ENCODE measurements around the gene CES5A.
"Not testable (repeated sequence)": the region's sequence is repeated elsewhere in the genome, so short reads cannot be mapped to it uniquely, and the experiment has no call there.

CES5A gene

GRCh38 chr16:55875273-55875672, at the start of gene CES5A:
TSS of gene CES5A (minus strand) at chr16:55875373. CDS start at chr16:55875221, 152 bp downstream.
- Histone ChIP-seq H3K4me3 (no peak within 1 kb of the TSS), H3K27ac (peak within 1 kb of the TSS in 5 of 21 experiments; percentile 1 to 50 (median 2))

- no peak overlapping the region for H3K4me3 ChIP-seq
- H3K27ac ChIP-seq, result no peak overlapping the region
These were observed 47.5 kb upstream of the CES5A start for GRCh38 chr16:55922662-55923061.

- Histone ChIP-seq H3K27ac (no peak overlapping the region), H3K4me3 (no peak overlapping the region)
These were observed 42.4 kb upstream of the CES5A start for GRCh38 chr16:55917373-55918160.

- Histone ChIP-seq H3K4me3 (no peak overlapping the region), H3K27ac (peak overlapping the region in 3 of 21 experiments; percentile 28 to 61 (median 45))
These were observed 40.1 kb upstream of the CES5A start for GRCh38 chr16:55915096-55915827.

GRCh38 chr16:55914383-55914782, 39.2 kb upstream of the CES5A start:
- peak overlapping the region in 14 of 21 experiments; percentile 4 to 71 (median 44) for H3K27ac ChIP-seq
- no peak overlapping the region for H3K4me3 ChIP-seq

- Histone ChIP-seq H3K27ac (peak overlapping the region in 10 of 21 experiments; percentile 19 to 75 (median 48)), H3K4me3 (no peak overlapping the region)
These were observed 38.5 kb upstream of the CES5A start for GRCh38 chr16:55913716-55914115.

- peak overlapping the region in 13 of 21 experiments; percentile 1 to 77 (median 45) for H3K27ac ChIP-seq
- not testable (repeated sequence) for H3K4me3 ChIP-seq
These were observed 37.9 kb upstream of the CES5A start for GRCh38 chr16:55913121-55913520.

- Histone ChIP-seq H3K4me3 (no peak overlapping the region), H3K27ac (peak overlapping the region in 4 of 21 experiments; percentile 5 to 75 (median 52))
These were observed 36.8 kb upstream of the CES5A start for GRCh38 chr16:55912022-55912421.

- no peak overlapping the region for H3K27ac ChIP-seq
These were observed 36.4 kb upstream of the CES5A start for GRCh38 chr16:55911616-55912015.

GRCh38 chr16:55909876-55910275, 34.7 kb upstream of the CES5A start:
- H3K27ac ChIP-seq, result no peak overlapping the region

More at GRCh38 chr16:55911616-55912015, 36.4 kb upstream of the CES5A start:
- no peak overlapping the region for H3K4me3 ChIP-seq

GRCh38 chr16:55908641-55909040, 33.5 kb upstream of the CES5A start:
- Histone ChIP-seq H3K27ac (no peak overlapping the region), H3K4me3 (no peak overlapping the region)

More at GRCh38 chr16:55909876-55910275, 34.7 kb upstream of the CES5A start:
- H3K4me3 ChIP-seq, result no peak overlapping the region

GRCh38 chr16:55907661-55908060, 32.5 kb upstream of the CES5A start:
- H3K4me3 ChIP-seq, result no peak overlapping the region
- H3K27ac ChIP-seq, result no peak overlapping the region

- Histone ChIP-seq H3K27ac (no peak overlapping the region), H3K4me3 (no peak overlapping the region)
These were observed 30.9 kb upstream of the CES5A start for GRCh38 chr16:55906123-55906522.

GRCh38 chr16:55905651-55906050, 30.5 kb upstream of the CES5A start:
- H3K27ac ChIP-seq, result no peak overlapping the region

GRCh38 chr16:55901566-55902217, 26.5 kb upstream of the CES5A start:
- peak overlapping the region in 1 of 21 experiments; percentile 0 for H3K27ac ChIP-seq
- no peak overlapping the region for H3K4me3 ChIP-seq

More at GRCh38 chr16:55905651-55906050, 30.5 kb upstream of the CES5A start:
- no peak overlapping the region for H3K4me3 ChIP-seq

GRCh38 chr16:55900616-55901393, 25.6 kb upstream of the CES5A start:
- Histone ChIP-seq H3K4me3 (no peak overlapping the region), H3K27ac (peak overlapping the region in 1 of 21 experiments; percentile 11)

GRCh38 chr16:55899857-55900256, 24.7 kb upstream of the CES5A start:
- Histone ChIP-seq H3K4me3 (no peak overlapping the region), H3K27ac (no peak overlapping the region)

- Histone ChIP-seq H3K27ac (no peak overlapping the region), H3K4me3 (no peak overlapping the region)
These were observed 23.4 kb upstream of the CES5A start for GRCh38 chr16:55898592-55898991.

GRCh38 chr16:55892821-55893220, 17.6 kb upstream of the CES5A start:
- H3K27ac ChIP-seq, result no peak overlapping the region
- no peak overlapping the region for H3K4me3 ChIP-seq

Data from skin epidermis (tissue), 12 donors.